ENCODE results near the gene RNASEH2B.

The RNASEH2B gene

DNA sequence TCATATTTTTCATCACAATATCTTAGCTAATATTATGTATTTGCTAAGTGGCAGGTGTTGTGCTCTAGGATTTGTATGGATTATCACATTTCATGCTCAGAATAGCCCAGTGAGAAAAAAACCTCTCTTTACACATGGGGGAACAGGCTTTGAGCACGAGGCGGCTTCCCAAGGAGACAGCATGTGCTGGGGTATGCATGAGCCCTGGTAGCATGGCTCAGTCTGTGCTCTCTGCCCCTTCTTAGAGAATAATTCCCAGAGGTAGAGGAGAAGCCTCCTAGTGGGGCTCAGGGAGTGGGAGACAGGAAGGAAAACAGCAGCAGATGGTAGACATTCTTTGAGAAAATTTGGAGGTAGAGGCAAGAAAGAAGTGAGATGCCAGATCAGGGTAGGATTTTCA, 31.6 kb downstream of the RNASEH2B start:
- TF ChIP-seq, protein P1, sequence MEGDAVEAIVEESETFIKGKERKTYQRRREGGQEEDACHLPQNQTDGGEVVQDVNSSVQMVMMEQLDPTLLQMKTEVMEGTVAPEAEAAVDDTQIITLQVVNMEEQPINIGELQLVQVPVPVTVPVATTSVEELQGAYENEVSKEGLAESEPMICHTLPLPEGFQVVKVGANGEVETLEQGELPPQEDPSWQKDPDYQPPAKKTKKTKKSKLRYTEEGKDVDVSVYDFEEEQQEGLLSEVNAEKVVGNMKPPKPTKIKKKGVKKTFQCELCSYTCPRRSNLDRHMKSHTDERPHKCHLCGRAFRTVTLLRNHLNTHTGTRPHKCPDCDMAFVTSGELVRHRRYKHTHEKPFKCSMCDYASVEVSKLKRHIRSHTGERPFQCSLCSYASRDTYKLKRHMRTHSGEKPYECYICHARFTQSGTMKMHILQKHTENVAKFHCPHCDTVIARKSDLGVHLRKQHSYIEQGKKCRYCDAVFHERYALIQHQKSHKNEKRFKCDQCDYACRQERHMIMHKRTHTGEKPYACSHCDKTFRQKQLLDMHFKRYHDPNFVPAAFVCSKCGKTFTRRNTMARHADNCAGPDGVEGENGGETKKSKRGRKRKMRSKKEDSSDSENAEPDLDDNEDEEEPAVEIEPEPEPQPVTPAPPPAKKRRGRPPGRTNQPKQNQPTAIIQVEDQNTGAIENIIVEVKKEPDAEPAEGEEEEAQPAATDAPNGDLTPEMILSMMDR (conservative IDR thresholded peaks at IDR 0.05; ENCODE audit: control insufficient read depth, insufficient read depth, low read depth, low read length) = no peak
- H3K4me3 ChIP-seq (ENCODE audit: control insufficient read depth, low read depth, low read length) = no peak overlapping the region
- DNase-seq (ENCODE audit: low read depth) = no peak

DNA sequence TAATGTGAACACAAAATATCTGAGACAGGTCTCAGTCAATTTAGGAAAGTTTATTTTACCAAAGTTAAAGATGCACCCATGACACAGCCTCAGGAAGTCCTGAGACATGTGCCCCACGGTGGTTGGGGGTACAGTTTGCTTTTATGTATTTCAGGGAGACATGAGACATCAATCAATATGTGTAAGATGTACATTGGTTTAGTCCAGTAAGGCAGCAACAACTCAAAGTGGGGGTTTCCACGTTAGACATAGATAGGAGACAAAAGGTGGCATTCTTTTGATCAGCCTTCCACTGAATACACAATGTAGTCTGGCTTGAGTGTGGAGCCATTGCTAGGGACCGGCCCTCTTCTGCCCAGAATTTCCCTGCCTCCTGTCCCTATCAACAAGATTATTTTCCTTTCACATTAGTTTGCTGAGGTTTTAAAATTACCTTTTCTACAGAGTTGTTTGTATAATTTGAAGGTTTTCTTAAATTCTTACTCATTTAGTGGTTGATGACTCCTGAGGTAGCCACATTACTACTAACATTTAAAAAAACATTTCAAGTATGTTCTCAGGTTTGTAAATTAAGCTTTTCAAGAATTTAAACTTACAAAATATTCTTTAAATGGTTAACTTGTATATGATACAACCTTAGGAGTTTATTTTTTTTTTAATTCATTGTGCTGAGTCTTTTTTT, 33.2 kb downstream of the RNASEH2B start:
- H3K4me3 ChIP-seq (ENCODE audit: control insufficient read depth, low read depth, low read length) = no peak overlapping the region
- no peak for DNase-seq (ENCODE audit: low read depth)
- TF ChIP-seq, protein P1 (conservative IDR thresholded peaks at IDR 0.05; ENCODE audit: control insufficient read depth, insufficient read depth, low read depth, low read length) = no peak

DNA sequence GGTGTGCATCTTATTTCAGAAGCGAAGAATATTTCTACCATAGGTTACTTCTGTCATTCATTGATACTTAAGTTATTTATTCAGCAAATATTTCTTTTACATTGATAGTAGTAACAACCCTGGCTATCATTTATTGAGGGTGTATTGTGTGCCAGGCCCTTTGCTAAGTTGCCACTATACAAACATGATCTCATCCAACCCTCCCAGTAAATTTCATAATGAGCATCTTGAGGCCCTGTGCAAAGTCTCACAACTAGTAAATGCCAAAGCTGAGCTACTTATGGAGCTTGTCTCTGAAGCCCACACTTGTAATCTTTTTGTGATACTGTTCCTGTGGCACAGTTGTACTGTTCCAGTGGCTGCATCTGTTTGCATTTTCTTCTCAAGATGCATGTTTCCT, 36.1 kb downstream of the RNASEH2B start:
- TF ChIP-seq, protein P1 (conservative IDR thresholded peaks at IDR 0.05; ENCODE audit: control insufficient read depth, insufficient read depth, low read depth, low read length) = no peak
- H3K4me3 ChIP-seq (ENCODE audit: control insufficient read depth, low read depth, low read length) = no peak overlapping the region
- no peak for DNase-seq (ENCODE audit: low read depth)

DNA sequence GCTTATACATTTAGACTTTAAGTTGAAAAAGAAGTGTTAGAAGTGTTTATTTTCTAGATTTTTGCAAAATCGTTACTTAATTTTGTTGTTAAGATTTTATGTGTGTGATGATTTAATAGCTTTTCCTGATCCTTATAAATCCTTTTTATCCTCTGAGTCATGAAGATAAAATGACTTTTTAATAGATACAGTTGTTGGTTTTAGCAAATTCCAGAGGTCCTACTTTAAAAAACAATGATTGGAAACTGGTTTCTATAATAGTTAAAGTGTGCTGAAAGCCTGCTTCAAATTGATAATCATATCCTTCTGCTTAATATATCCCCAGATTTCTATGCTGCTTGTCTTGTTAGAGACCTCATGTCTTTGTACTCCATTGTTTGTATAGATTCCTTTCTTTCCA, 39.0 kb downstream of the RNASEH2B start:
- no peak for DNase-seq (ENCODE audit: low read depth)
- TF ChIP-seq, protein P1 (conservative IDR thresholded peaks at IDR 0.05; ENCODE audit: control insufficient read depth, insufficient read depth, low read depth, low read length) = no peak
- no peak overlapping the region for H3K4me3 ChIP-seq (ENCODE audit: control insufficient read depth, low read depth, low read length)

- no peak overlapping the region for H3K4me3 ChIP-seq (ENCODE audit: control insufficient read depth, low read depth, low read length)
- TF ChIP-seq, protein P1 (conservative IDR thresholded peaks at IDR 0.05; ENCODE audit: control insufficient read depth, insufficient read depth, low read depth, low read length) = no peak
- no peak for DNase-seq (ENCODE audit: low read depth)
Measured at GRCh38 chr13:50950849-50951248, 41.3 kb downstream of the RNASEH2B start.

DNA sequence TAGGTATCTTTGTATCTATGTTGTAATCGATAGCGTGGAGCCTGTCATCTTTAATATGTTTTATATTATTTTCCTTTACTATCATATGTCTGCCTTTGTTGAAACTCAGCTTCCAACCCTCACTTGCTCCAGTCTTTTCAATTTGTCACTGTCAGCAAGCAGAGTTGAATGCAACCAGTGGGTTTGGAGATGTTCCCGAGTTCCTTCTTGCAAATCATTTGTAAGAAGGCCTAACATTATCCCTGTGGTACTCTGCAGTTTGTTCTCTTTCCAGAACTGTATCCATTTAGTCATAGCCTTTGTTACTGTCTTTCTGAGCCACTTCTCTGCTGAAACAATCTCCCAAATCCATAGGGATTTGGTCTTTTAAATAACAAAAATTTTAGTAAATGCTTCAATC, 41.8 kb downstream of the RNASEH2B start:
- DNase-seq (ENCODE audit: low read depth) = peak; percentile 58
- TF ChIP-seq, protein P1 (conservative IDR thresholded peaks at IDR 0.05; ENCODE audit: control insufficient read depth, insufficient read depth, low read depth, low read length) = no peak
- no peak overlapping the region for H3K4me3 ChIP-seq (ENCODE audit: control insufficient read depth, low read depth, low read length)

DNA sequence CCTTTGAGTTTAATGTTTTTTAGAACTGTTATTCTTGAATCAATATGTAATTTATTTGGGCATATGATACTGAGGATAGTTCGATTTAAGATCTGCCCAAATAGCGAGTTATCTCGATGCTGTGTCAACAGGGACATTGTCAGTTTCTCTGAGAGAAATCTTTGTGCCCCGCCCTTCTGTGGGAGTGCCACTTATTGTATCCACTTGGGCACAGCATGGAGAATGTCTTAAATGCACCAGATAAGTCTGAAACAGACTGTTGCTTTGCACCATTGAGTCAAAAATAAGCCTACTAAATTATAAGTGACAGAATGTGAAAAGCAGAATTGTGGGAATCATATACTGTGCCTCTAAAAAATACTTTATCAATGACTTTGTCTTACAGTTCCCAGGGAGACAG, 45.6 kb downstream of the RNASEH2B start:
- TF ChIP-seq, protein P1 (conservative IDR thresholded peaks at IDR 0.05; ENCODE audit: control insufficient read depth, insufficient read depth, low read depth, low read length) = no peak
- no peak overlapping the region for H3K4me3 ChIP-seq (ENCODE audit: control insufficient read depth, low read depth, low read length)
- no peak for DNase-seq (ENCODE audit: low read depth)
